Stimulated activated CD4-positive, alpha-beta T cell treated with anti-CD3 and anti-CD28 coated beads, Interleukin-4, amount 100 ng/mL, for 24 hours (primary cell): ENCODE measurements around the gene AVPI1.
"Not testable (repeated sequence)": the region's sequence is repeated elsewhere in the genome, so short reads cannot be mapped to it uniquely, and the experiment has no call there.

Experiments
- DNase-seq: peaks from one replicate; pipeline ENCODE4 v3.0.0-alpha.2; 2020

AVPI1 gene

DNA sequence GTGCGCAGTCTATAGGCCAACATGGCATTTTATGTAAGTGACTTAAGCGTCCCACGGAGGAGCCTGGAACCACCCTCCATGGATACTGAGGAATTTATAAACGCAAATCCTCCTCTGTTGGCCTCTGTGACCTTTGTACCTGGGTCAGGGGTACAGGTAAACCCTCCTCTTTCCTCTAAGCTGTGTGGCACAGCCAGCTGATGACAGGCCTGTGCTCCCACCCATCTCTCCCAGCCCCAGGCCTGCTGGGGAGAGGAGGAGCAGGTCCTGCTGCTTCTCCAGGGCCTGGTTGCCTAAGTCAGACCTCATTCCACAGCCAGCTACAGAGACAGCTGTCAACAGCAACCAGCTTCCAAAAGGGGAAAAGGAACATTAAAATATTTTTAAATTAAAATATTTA lies 5.0 kb downstream of the AVPI1 start:
- no peak for DNase-seq

DNA sequence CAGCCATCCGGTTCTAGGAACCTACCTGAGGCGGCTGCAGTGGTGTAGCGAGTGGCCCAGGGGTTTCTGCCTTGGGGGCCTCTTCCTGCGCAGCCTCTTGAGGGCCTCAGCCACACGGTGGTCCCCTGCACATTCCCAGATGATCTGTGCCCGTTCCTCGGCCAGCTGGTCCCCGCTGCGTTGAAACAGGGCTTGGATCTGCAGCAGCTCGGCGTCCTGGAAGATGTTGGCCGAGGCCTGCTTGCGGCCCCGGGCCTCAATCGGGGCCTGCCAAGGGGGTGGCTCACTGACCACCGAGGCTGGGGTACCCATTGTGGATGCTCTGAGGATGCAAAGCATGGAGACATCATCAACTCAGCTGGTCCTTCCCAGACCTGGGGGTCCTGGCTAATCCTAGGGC lies 7.4 kb downstream of the AVPI1 start:
- DNase-seq, result no peak

DNA sequence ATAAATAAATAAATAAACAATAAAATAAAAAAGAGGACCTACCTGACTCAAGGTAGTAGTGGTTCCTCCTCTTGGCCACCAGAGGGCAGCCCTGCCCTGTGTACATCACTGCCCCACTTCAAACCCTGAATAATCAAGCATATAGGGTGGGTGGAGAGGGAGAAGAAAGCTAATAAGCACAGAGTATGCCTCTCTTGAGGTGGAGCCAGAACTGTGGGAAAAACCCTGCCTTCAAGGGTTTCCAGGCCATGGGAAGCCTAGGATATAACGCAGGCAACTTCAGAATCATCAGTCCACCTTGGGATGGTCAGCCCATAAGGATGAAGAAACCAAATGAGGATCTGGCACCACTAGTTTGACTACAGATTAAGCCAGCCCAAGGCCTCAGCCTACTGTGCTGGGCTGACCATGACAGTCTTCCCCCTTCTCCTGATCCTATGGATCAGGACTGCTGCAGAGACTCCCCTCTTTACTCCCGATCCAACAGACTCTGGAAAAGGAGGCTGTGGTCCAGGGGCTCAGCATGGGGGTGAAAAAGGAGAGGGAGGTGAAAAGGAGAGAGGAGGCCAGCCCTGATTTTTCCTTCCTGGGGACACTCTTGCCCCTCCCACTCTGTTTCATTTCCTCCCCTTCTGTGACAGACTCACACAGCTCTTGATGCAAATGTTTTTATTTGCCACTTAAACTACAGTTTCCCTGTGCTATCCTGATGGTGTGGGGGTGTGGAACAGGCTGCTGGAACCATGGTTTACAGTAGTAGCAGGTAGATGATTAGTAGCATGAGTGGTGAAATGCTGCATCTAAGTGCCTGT lies 10.1 kb downstream of the AVPI1 start:
- peak; percentile 48 for DNase-seq

DNA sequence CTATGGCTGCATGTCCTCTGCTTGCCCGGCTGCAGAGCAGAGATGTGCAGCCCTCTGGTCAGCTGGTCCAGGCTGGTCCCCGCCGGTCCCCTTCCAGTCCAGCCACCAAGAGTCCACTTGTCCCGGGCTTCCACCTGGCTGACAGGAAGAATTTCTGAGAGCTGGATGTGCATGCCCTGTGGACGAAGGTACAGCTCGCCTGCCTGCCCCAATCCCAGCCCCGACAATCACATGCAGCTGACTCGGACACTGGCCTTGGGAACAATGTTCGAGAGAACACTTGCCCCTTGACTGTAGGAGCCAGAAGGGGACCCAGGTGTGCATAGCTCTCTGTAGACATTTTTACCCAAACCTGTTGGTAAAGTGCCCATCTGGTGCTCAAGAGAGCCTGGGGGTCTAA lies 11.8 kb downstream of the AVPI1 start:
- DNase-seq, result no peak

DNA sequence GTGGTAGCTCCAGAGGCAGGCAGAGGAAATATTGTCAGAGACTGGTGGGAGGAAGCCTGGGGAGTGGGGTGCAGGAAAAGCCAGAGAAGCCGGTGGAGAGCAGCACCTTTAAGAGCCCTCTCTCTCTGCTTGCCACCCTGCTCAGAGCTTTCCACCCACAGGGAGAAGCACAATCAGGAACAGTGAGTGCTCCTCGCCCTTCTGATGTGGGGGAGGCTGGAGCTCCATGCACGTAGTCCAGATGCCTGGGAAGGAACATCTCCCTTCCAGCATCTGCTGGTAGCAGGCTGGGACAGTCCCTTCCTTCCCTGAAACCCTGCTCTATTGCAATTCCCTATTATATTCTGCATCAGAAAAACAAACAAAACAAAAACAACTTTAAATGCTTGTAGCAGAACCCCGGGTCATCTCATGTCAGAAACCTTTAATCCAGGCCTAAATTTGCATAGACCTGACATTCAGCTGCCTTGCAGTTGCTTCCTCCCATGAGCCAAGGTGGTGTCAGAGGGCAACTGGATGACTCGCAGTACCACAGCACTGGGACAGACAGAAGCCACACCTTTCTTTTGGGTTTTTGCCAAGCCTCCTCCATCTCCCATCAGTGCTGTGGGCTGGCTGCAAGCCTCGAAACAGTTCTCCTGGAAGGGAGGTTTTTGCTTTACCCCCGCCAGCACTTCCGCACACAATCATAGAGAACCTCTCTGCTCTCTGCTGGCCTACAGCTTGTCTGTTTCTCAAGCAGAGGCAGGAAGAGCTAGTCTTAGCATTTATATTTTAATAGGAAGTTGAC lies 13.1 kb downstream of the AVPI1 start:
- DNase-seq, result peak; percentile 12

- DNase-seq, result no peak
Measured at GRCh38 chr10:97669571-97669970, 17.5 kb downstream of the AVPI1 start.

- no peak for DNase-seq
Measured at GRCh38 chr10:97667463-97667862, 19.6 kb downstream of the AVPI1 start.

- DNase-seq, result no peak
Measured at GRCh38 chr10:97666992-97667391, 20.0 kb downstream of the AVPI1 start.

GRCh38 chr10:97664282-97664850 lies 22.7 kb downstream of the AVPI1 start:
- DNase-seq, result no peak

GRCh38 chr10:97659589-97659988 lies 27.5 kb downstream of the AVPI1 start:
- no peak for DNase-seq

DNA sequence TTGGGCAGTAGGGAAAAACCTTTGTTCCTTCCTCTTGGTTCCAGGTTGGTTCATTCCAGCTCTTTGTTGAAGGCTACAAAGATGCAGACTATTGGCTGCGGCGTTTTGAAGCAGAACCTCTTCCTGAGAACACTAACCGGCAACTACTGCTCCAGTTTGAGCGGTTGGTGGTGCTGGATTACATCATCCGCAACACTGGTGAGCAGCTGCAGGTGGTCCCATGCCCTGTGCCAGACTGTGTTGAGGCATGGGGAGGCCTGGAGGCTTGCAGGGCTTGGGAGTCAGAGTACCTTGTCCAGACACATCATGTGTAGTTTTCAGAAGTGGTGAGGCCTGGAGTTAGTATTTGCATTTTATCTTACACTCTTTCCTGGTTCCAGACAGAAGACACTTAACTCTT lies 30.3 kb downstream of the AVPI1 start:
- no peak for DNase-seq

- DNase-seq, result no peak
Measured at GRCh38 chr10:97651773-97652172, 35.3 kb downstream of the AVPI1 start.

- DNase-seq, result no peak
Measured at GRCh38 chr10:97650726-97651125, 36.3 kb downstream of the AVPI1 start.

DNA sequence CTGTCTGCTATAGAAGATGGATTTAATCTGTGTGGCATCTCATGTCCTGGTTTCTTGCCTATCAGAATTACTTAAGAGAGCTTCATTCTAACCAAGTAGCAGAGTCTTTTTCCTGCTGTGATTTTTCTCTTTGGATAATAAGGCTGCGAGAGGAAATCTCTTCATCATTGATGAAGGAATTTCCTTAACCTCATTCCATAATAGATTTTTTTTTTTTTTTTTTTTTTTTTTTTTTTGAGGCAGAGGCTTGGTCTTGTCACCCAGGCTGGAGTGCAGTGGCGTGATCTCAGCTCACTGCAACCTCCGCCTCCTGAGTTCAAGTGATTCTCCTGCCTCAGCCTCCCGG lies 37.7 kb downstream of the AVPI1 start:
- not testable (repeated sequence) for DNase-seq

GRCh38 chr10:97648562-97649404 lies 38.3 kb downstream of the AVPI1 start:
- DNase-seq, result peak; percentile 53

DNA sequence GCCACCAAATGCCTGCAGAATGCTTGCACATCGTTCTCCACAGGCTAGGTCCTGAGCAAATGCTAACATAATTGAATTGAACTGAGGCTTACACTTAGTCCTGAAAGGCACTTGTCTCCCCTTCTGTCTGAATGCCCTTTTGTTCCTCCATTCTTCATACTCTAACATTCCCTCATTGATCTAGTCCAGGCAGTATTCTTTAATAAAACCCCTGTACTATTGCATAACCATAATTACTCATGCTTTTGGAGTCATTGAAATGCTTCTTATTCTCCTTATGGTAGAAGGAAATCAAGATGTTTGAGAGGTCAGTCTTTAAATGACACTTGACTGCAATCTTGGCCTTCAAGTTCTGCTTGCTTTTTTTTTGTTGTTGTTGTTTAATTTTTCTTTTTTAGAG lies 39.5 kb downstream of the AVPI1 start:
- DNase-seq, result no peak

- DNase-seq, result no peak
Measured at GRCh38 chr10:97644936-97645335, 42.1 kb downstream of the AVPI1 start.

DNA sequence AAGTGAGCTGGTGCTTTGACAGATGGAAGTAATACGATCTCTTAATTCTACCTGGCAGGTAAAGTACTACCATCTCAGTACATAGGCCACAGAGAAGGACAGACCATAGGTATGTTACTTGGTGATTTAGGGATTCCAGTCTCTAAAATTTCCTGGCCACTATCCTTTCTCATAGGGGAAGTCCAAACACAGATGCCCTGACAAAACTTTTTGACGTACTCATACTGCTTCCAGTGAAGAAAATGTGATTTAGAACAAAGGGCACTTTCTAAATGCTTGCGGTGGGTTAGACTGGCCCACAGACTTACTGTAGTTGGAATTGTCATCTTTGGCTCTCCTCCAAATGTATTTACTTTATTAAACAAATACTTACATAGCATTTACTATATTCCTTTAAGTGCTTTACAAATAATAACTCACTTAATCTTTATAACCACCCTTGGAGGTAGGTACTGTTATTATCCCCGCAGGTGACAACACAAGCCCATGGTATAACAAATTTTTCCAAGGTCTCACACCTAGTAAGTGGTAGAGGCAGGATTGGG lies 43.5 kb downstream of the AVPI1 start:
- no peak for DNase-seq

DNA sequence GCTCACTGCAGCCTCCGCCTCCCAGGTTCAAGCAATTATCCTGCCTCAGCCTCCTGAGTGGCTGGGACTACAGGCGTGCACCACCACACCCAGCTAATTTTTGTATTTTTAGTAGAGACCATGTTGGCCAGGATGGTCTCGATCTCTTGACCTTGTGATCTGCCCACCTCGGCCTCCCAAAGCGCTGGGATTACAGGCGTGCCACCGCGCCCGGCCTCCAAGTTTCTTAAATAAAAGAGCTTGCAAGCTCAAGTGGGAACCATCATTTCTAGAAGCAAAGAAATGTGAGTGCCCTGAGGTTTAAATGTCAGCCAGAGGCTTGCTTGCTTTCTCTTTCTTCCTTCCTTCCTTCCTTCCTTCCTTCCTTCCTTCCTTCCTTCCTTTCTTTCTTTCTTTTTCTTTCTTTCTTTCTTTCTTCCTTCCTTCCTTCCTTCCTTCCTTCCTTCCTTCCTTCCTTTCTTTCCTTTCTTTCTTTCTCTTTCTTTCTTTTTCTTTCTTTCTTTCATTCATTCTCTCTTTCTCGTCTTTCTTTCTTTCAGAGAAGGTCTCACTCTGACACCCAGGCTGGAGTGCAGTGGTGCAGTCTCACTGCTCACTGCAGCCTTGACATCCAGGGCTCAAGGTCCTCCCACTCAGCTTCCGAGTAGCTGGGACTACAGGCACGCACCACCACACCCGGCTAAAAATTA lies 44.4 kb downstream of the AVPI1 start:
- not testable (repeated sequence) for DNase-seq

DNA sequence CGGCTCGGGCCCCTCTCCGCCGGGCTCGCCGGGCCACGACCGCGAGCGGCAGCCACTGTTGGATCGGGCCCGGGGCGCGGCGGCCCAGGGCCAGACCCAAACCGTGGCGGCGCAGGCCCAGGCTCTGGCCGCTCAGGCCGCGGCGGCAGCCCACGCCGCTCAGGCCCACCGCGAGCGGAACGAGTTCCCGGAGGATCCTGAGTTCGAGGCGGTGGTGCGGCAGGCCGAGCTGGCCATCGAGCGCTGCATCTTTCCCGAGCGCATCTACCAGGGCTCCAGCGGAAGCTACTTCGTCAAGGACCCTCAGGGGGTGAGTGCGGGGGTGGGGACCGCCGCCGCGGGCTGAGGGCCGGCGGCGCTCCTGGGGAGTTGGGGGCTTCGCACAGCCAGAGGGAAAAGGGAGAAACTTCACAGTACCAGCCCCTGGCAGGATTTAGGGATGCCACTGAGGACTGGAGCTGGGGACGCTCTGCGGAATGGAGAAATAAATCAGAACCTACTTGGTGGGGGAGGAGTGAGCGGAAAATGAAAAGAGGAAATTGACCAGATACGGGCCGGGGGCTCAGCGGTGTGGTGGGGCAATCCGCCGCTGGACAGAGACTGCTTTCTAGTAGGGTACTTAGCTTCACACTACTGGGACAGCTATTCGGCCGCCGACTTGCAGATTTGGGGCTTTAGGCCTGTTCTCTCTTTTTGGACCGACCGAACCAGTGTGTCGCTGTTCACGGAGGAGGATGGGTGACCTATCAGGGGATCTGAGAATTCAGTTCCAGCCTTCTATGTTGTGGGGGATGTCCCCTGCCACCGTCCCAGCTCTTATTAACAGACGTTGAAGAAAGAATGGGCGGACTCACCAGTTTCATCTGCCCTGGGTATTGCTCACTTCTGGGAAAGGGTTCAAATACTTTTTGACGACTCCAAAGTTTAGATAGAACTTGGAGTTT lies 45.9 kb downstream of the AVPI1 start:
- DNase-seq, result peak; percentile 20
